Inflammatory macrophage treated with lipopolysaccharide for 1 hour (primary cell): ENCODE results near the gene NSMCE3.
"Not testable (repeated sequence)": the region's sequence is repeated elsewhere in the genome, so short reads cannot be mapped to it uniquely, and the experiment has no call there.

ENCODE experiments used
- DNase-seq, 2 donors: peaks; one replicate each; pipeline ENCODE4 v3.0.0-alpha.2; 2020 to 2022

The NSMCE3 gene

GRCh38 chr15:29268706-29269484 lies 727 bp downstream of the NSMCE3 start:
- peak; percentile 12 to 16 for DNase-seq

DNA sequence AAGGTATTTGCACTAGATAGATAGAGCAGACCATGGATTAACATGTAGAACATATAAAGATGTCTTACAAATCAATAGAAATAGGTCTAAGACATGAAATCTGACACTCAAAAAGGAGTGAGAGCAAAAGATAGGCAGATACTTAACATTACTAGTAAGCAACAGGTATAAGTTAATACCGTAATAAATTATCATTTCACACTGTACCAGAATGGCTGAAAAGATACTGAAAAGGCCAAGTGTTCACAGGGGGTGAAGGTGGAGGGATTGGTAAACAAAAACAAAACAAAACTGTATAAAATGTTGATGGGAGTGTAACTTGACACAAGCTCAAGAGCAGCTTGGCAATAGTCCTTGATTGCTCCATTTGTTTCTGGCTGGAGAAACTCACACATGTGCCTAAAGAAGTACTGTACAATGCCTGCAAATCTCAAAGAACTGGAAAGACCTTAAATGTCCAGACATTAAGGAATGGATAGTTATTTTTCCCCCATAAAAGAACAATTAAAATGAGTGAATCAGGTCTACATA lies 3.5 kb downstream of the NSMCE3 start:
- DNase-seq = no peak

GRCh38 chr15:29263289-29263688 lies 6.3 kb downstream of the NSMCE3 start:
- no peak for DNase-seq

DNA sequence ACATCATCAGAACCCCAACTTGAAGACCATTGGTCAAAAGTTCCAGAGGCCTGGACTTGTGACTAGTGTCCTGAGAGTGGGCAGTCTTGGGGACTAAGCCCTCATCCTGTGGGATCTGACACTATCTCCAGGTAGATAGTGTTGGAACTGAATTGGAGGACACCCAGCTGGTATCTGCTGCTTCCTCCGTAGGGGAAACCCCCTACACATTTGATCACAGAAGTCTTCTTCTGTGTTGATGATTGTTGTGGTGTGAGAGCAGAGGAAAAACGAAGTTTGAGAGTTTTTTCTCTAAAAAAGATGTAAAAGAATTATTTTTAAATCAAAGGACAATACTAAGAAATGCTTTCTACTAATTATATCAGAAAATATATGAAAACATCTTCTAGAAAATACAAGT lies 6.9 kb downstream of the NSMCE3 start:
- no peak for DNase-seq

GRCh38 chr15:29260896-29261295 lies 8.7 kb downstream of the NSMCE3 start:
- DNase-seq = no peak

- no peak for DNase-seq
Measured at GRCh38 chr15:29259233-29259632, 10.4 kb downstream of the NSMCE3 start.

DNA sequence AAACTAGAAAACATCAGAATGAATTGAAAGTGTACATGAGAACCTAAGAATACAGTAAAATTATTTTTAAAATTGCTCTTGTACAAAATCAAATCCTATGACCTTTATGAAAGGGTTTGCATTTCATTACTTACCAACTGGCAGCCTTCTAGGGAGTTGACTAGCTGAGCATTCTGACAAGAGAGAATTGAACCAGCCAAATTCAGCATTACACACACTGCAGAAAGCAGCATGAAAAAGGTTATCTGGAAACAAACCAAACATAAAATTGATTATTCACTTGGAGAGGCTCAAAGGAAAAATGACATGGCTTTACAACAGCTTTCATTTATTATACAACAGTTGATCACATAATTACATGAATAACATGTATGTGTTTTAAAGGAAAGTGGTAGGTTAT lies 17.4 kb downstream of the NSMCE3 start:
- no peak for DNase-seq

GRCh38 chr15:29244544-29244943 lies 25.1 kb downstream of the NSMCE3 start:
- no peak for DNase-seq

- no peak for DNase-seq
Measured at GRCh38 chr15:29244123-29244522, 25.5 kb downstream of the NSMCE3 start.

GRCh38 chr15:29242456-29243242 lies 27.0 kb downstream of the NSMCE3 start:
- DNase-seq = no peak

GRCh38 chr15:29241207-29241606 lies 28.4 kb downstream of the NSMCE3 start:
- no peak for DNase-seq

DNA sequence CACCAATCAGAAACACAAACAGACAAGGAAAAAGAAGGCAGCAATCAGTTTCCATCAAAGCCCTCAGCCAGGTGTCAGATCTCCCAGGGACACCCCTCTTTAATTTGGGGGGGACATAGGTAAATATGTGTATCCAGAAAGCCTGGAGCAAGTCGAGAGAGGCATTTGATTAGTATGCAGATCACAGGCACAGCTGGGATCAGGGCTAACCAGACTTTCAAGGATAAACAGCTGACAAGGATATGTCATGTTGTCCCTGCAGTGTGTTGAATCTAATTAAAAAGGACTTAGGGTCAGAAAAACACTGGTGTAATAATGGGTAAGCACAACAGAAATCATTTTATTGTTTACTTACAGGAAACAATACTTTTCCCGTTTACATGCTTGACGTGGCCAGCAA lies 30.2 kb downstream of the NSMCE3 start:
- DNase-seq = no peak

DNA sequence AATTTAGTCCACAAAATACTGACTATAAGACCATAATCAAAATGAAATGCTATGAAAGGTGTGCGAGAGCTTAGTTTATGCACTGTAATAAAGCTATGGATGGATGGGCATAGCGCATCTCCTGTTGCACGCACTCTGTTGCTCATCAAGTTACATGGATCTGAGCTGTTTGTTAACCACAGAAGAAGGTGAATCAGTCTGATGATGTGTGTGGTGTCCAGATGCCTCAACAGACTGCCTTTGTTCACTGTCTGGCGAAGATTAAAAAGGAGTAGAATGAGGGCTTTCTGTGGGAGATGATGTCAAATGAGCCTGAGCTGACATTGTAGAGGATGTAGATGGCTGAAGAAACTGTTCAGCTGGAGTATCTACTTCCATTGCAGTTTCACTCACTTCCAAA lies 36.1 kb downstream of the NSMCE3 start:
- no peak for DNase-seq

GRCh38 chr15:29226436-29227208 lies 43.0 kb downstream of the NSMCE3 start:
- no peak for DNase-seq

DNA sequence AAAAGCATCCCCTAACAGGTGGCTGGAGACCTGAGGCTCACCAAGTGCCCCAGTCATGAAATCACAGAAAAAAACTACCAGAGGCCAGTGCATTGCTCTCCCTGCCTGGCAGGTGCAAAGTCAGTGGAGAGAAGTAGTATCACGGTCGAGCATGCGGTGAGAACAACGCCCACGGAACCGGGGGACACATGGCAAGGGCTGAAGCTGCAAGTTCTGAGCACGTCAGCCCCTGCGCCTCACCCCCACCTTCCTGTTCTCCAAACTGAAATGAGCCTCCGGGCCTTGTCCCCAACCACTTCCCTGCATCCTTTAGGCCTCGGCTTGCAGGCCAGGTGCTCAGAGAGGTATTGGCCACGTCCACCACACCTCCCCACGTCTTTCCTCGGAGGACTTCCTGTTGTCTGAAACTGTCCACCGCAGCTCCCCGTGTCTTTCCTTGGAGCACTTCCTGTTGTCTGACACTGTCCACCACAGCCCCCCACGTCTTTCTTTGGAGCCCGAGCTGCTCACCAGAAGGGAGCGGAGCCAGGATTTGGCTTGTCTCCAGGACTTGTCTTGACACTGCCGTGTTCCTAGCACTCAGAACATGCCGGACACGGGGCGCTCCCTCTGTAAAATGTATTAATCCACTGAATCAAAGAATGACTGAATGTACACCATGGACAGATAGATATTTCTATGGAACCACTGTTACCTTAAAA lies 43.9 kb downstream of the NSMCE3 start:
- DNase-seq = no peak

- not testable (repeated sequence) for DNase-seq
Measured at GRCh38 chr15:29224987-29225363, 44.6 kb downstream of the NSMCE3 start.

DNA sequence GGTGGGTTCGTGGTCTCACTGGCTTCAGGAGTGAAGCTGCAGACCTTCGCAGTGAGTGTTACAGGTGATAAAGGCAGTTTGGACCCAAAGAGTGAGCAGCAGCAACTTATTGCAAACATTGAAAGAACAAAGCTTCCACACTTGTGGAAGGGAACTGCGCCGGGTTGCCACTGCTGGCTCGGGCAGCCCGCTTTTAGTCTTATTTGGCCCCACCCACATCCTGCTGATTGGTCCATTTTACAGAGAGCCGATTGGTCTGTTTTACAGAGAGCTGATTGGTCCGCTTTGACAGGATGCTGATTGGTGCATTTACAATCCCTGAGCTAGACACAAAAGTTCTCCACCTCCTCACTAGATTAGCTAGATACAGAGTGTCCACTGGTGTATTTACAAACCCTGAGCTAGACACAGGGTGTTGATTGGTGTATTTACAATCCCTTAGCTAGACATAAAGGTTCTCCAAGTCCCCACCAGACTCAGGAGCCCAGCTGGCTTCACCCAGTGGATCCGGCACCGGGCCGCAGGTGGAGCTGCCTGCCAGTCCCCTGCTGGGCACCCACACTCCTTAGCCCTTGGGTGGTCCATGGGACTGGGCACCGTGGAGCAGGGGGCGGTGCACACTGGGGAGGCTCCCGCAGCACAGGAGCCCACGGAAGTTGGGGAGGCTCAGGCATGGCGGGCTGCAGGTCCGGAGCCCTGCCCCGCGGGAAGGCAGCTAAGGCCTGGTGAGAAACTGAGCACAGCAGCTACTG lies 45.2 kb downstream of the NSMCE3 start:
- not testable (repeated sequence) for DNase-seq

- no peak for DNase-seq
Measured at GRCh38 chr15:29223640-29224039, 46.0 kb downstream of the NSMCE3 start.

GRCh38 chr15:29222129-29222853 lies 47.3 kb downstream of the NSMCE3 start:
- no peak for DNase-seq

DNA sequence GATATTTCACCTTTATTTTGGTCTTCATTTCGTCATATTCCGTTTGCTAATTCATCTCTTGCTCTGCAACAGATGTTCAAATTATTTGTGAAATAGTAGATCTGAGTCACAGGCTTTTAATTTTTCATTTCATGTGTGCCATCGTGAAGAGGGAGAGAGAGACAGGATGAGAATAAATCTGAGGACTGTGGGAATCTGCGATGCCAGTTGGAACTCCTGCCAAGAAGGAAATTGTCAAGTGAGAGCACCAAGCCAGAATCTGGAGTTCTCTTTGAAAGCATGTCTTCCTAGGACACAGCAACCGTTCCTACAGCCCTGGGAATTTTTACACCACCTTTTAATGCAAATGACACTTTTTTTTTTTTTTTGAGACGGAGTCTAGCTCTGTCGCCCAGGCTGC lies 48.8 kb downstream of the NSMCE3 start:
- no peak for DNase-seq

GRCh38 chr15:29216955-29217354 lies 52.7 kb downstream of the NSMCE3 start:
- no peak for DNase-seq
